GM11168 (cell line): ENCODE measurements around the gene APOB.

ENCODE experiments used
- in situ Hi-C: fragments of 300-500 bp; cut with MboI; formaldehyde crosslinking; loops from one replicate; pipeline ENCODE4 v1.12.0; 2022; ENCODE audit warnings: low sequenced_read_pairs; ENCODE audit not compliant: unreplicated experiment

APOB gene

DNA sequence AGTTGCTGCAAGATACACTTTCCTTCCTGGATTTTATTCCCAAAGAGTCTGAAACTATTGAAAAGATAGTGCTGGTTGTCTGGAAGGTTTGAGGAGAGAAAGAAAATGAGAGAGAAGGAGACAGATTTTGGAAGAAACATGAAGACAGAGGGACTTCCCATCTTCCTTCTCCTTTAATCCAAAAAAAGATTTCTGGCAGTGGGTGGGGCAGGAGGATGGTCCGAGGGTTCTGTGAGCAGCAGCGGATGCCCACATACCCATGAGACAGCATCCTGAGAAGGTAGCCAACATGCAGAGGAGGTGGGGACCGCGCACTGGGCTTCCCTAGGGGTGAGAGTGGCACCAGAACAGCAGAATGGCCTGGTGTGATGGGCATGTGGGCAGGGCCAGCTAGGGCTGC lies 84.6 kb downstream of the APOB start:
- in situ Hi-C loops = no loop called here

DNA sequence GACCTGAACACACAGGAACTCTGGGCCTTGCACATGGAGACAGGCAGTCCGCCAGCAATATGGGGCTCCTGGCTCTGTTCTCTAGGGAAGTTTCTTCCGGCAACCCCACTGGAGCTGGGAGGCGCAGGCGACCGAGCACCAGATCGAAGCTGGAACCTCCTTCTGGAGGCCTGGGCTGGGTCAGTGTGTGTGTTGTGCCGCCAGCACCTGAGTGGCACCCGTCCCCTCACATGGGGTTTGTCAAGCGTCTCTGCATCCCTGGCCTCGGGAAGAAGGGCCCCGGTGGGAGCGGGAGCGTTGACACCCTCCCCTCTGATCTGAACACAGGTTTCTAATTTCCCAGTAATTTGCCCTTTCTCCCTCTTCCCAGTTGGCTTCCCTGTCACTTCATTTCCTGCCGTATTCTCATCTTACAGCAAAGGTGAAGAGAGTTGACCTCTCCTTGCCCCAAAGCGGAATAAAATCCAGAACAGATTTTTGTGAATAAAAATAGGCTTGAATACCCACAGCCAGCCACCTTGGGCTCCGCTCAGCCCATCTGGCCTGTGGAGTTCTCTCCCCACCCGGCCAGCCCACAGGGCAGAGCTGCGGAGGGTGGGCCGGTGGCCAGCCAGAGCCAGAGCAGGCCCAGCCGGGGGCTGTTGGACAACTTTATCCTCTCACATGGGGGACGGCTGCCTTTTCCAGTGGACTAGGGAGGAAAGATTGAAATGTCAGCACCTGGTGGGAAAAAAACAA lies 85.9 kb downstream of the APOB start:
- in situ Hi-C loops = no loop called here

- in situ Hi-C loops = no loop called here
Measured at GRCh38 chr2:20955277-20956026, 88.4 kb downstream of the APOB start.

DNA sequence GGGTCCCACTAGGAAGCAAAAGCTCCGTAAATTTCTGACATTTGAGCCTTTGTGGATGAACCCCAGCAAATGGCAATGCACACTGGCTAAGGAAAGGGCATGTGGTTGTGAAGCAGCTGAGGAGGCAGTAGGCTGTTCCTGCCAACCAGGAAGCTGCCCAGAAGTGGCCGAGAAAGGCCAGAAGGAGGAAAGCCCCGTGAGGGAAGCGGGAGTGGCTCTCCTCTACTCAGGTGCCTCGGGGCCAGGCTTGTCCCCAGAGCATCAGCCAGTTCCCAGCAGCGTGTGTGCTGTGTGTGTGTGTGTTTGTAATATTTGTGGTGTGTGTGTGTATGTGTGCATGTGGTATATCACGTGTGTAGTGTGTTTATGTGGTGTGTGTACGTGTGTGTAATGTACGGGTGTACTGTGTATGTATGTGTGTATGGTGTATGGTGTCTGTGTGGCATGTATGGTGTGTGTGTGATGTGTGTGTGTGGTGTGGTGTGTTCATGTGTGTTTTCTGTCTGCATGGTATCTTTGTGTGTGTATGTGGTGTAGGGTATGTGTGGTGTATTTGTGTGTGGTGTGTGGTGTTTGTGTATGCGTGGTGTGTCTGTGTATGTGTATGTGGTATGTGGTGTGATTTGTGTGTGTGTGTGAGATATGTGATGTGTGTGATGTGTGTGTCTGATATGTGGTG lies 90.6 kb downstream of the APOB start:
- in situ Hi-C loops = no loop called here
